Subcutaneous adipose tissue (tissue), 4 donors: ENCODE measurements around the gene NCBP3. TPM values are rescaled to one million over a fixed set of nuclear protein-coding genes. Genes with fewer than 3 reads are reported as not detected.

Experiments used
- total RNA-seq, 4 donors: library from RNA; depleted of rRNA; stranded (reverse); fragments of >200 nt; gene quantifications; one replicate each; pipeline ENCODE4 v1.1.0, GENCODE V29; 2016
- TF ChIP-seq, protein P1 (sequence below): fragments of 450-650 bp; IDR thresholded peaks from one replicate; pipeline ENCODE4 v1.5.1; 2016; ENCODE audit warnings: low read depth, mild to moderate bottlenecking, control low read depth, antibody characterized with exemption, moderate library complexity

The NCBP3 gene
- total RNA-seq, 4 donors from 2014 or later = 21.6 to 26.4 (median 23.6) TPM

DNA sequence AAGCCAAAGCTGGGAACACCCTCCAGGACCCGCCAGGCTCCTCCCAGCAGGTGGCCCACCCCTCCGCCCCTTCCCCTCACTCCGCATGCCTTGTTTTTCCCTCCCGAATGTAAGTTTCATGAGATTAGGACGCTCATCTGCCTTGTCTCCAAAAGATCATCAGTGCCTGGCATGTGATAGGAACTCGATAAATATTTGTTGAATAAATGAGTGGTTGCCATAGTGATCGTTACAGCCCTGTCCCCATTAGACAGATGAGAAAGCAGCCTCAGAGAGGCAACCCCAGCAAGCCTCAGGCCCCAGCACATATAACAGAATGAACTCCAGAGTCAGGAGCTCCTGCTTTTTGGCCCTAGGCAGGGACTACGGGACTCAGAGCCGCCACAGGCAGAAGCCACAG is 41.8 kb upstream of the NCBP3 start:
- TF ChIP-seq, protein P1, sequence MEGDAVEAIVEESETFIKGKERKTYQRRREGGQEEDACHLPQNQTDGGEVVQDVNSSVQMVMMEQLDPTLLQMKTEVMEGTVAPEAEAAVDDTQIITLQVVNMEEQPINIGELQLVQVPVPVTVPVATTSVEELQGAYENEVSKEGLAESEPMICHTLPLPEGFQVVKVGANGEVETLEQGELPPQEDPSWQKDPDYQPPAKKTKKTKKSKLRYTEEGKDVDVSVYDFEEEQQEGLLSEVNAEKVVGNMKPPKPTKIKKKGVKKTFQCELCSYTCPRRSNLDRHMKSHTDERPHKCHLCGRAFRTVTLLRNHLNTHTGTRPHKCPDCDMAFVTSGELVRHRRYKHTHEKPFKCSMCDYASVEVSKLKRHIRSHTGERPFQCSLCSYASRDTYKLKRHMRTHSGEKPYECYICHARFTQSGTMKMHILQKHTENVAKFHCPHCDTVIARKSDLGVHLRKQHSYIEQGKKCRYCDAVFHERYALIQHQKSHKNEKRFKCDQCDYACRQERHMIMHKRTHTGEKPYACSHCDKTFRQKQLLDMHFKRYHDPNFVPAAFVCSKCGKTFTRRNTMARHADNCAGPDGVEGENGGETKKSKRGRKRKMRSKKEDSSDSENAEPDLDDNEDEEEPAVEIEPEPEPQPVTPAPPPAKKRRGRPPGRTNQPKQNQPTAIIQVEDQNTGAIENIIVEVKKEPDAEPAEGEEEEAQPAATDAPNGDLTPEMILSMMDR = no peak

DNA sequence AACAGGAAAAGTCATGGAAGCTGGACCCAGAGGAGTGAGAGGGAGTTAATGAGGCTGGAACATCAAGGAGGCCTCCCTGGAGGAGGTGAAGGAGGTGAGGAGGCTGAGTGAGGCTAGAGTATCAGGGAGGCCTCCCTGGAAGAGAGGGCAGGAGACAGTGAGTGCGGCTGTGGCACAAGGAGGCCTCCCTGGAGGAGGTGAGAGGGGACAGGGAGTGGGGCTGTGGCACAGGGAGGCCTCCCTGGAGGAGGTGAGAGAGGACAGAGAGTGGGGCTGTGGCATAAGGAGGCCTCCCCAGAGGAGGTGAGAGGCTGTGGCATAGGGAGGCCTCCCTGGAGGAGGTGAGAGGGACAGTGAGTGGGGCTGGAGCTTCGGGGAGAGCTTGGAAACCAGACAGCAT is 41.3 kb upstream of the NCBP3 start:
- TF ChIP-seq, protein P1 = no peak

DNA sequence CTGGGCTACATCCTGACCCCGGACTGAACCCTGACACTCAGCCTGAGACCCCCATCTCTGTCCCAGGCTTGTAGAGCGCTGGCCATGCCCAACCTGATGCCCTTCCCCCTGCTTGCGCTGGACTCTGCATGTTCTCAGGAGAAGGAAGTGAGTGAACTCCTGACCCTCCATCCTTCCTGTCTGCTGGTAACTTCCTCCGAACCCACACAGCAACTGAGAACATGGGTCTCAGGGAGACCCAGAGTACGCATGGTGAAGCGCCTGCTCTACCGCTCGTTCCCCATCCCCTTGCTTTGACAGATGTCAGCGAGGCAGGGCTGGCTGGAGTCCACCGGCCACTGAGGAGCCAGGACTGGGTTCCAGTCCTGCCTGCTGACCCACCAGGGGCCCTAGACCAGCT is 40.7 kb upstream of the NCBP3 start:
- TF ChIP-seq, protein P1 = no peak

DNA sequence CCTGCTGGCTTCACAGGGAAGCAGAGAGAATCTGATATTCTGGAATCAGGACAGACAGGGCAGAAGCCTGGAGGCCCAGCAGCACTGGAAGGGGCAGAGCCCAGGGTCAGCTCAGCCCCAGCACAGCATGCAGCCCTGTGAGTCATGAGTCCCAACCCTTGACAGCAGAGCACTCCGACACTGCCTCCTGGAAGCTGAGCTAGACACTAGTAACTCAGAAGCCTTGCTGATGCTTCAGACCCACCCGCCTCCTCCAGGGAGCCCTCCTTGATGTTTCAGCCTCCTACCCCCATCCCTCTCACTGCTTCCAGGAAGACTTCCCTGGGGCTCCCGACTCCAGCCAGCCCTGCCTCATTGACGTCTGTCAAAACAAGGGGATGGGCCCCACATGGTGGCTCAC is 39.9 kb upstream of the NCBP3 start:
- TF ChIP-seq, protein P1 = no peak

DNA sequence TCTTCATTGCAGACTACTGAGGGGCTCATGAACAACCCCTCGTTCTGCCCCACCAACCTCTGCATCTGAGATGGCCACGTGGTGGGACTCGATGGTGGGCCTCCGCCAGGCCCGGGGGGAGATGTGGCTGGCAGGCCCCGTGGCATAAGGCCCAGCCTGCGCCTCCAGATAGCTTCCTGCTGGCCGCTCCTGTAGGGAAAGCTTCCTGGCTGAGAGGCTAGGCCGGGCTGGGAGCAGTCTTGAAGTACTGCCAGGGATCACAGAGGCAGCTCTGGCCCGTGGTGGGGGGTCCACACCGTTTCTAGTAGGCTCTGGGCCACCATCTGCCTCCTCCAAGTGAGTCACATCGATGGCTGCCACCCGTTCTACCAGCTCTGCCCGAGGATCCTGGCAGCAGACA is 39.2 kb upstream of the NCBP3 start:
- TF ChIP-seq, protein P1 = no peak

DNA sequence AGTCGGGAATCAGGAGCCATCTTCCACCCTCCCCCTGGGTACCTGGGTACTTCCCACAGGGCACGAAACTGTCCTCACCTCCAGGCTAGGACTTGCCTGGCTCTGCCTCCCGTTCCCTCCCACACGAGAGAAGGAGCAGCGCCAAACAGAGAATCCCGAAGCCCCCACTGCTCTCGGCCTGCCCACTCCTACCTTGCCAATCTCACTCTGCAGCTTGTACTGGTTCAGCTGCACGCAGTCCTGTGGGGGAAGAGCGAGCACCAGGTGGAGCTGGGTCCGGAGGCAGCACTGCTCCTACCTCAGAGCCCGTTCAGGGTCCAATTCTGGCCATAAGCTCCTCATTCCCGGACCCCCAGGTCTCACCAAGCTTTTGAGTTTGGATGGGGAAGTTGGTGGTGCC is 38.1 kb upstream of the NCBP3 start:
- TF ChIP-seq, protein P1 = no peak

DNA sequence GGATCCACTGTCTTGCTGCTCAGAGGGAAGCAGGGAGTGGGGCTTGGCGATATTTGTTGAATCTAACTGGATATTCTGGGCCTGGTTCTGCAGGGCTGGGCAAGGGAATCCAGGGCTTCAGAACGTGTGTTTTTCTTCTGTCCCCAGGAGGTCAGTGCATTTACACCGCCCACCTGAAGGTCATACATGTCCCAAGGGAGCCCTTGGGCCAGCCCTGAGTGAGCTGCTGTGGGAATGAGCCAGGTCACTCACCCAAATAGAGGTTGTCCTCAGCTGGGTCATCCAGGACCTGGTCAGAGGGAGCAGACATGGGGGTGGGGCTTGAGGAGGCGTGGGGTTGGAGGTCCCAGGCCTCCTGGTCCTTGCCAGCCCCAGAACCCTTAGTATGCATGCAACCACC is 36.2 kb upstream of the NCBP3 start:
- TF ChIP-seq, protein P1 = no peak
